ENCODE data around the gene RHBDL1. TPM values are rescaled to one million over a fixed set of nuclear protein-coding genes. Genes with fewer than 3 reads are reported as not detected.

RHBDL1 gene
- total and polyA plus RNA-seq, 2 donors (not counting 1 experiment from before 2014, with no cell fraction given) = 0.76 to 7.1 TPM

GRCh38 chr16:670485-671352, 4.8 kb upstream of the RHBDL1 start:
- no peak overlapping the region for H3K4me3 ChIP-seq (replicated peaks in 1 of 4; ENCODE audit: control extremely low read depth in 1 of 4, insufficient read depth in 1 of 4, low read depth in 3 of 4, low read length in 4 of 4)
- TF ChIP-seq, protein P1, sequence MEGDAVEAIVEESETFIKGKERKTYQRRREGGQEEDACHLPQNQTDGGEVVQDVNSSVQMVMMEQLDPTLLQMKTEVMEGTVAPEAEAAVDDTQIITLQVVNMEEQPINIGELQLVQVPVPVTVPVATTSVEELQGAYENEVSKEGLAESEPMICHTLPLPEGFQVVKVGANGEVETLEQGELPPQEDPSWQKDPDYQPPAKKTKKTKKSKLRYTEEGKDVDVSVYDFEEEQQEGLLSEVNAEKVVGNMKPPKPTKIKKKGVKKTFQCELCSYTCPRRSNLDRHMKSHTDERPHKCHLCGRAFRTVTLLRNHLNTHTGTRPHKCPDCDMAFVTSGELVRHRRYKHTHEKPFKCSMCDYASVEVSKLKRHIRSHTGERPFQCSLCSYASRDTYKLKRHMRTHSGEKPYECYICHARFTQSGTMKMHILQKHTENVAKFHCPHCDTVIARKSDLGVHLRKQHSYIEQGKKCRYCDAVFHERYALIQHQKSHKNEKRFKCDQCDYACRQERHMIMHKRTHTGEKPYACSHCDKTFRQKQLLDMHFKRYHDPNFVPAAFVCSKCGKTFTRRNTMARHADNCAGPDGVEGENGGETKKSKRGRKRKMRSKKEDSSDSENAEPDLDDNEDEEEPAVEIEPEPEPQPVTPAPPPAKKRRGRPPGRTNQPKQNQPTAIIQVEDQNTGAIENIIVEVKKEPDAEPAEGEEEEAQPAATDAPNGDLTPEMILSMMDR (conservative IDR thresholded peaks at IDR 0.05 in 1 of 2, IDR thresholded peaks at IDR 0.05 in 1 of 2; ENCODE audit: low read depth in 1 of 2, low read length in 2 of 2) = no peak
- no peak for TF ChIP-seq EZH2 (IDR thresholded peaks at IDR 0.05; ENCODE audit: low read length, missing control alignments)

DNA sequence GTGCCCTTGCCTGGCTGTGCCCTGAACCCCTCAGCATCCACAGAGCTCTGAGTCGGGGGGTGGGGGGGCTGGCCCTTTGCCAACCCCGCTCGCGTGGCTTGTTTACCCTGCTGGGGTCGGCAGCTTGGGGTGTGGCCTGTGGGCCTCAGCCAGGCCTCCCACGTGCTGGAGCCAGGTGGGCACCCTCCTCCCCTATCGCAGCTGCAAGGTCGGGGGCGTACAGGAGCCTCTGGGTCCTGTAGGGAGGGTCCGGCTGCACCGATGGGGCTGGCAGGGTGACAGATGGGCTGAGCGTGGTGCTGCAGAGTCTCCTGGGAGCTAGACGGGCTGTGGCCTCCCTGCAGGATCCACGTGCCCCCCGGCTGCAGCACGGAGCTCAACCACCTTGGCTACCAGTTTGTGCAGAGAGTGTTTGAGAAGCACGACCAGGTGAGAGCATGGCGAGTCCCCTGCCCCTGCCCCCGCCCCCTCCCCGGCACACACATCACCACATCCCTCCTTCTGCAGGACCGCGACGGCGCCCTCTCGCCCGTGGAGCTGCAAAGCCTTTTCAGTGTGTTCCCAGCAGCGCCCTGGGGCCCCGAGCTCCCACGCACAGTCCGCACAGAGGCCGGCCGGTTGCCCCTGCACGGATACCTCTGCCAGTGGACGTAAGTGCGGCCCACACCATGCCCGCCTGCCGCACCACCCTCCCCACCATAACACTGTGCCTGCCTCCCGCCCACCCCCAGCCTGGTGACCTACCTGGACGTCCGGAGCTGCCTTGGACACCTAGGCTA, 3.9 kb upstream of the RHBDL1 start:
- H3K27ac ChIP-seq (ENCODE audit: insufficient read depth, low read length) = no peak overlapping the region
- peaks cover 37% of the 10 kb centered on the region for H3K36me3 ChIP-seq (ENCODE audit: control insufficient read depth, insufficient read depth, low read length)
- TF ChIP-seq EZH2 (IDR thresholded peaks at IDR 0.05; ENCODE audit: low read length, missing control alignments) = no peak
- TF ChIP-seq, protein P1 (conservative IDR thresholded peaks at IDR 0.05 in 1 of 2, IDR thresholded peaks at IDR 0.05 in 1 of 2; ENCODE audit: low read depth in 1 of 2, low read length in 2 of 2) = no peak
- H3K4me3 ChIP-seq (replicated peaks in 1 of 4; ENCODE audit: control extremely low read depth in 1 of 4, insufficient read depth in 1 of 4, low read depth in 3 of 4, low read length in 4 of 4) = no peak overlapping the region
- no peak overlapping the region for H2AFZ ChIP-seq (ENCODE audit: low read length)
- no peaks in the 10 kb centered on the region for H3K27me3 ChIP-seq (ENCODE audit: control insufficient read depth, insufficient read depth, low read length)
- no peak for DNase-seq (ENCODE audit: low read depth in 2 of 2)
- no peaks in the 10 kb centered on the region for H3K9me3 ChIP-seq (ENCODE audit: control insufficient read depth, insufficient read depth, low read depth, low read length)
- H3K4me1 ChIP-seq (ENCODE audit: control insufficient read depth, extremely low read depth, insufficient read depth, low read length) = peaks cover 11% of the 10 kb centered on the region
- no peaks in the 10 kb centered on the region for H4K20me1 ChIP-seq (ENCODE audit: control insufficient read depth, extremely low read depth, insufficient read depth, low read length)
- H3K9ac ChIP-seq (ENCODE audit: insufficient read depth, low read length) = no peak overlapping the region
- H3K4me2 ChIP-seq (ENCODE audit: extremely low read depth, insufficient read depth, low read length) = no peak overlapping the region
- peaks cover 23% of the 10 kb centered on the region for H3K79me2 ChIP-seq (ENCODE audit: control insufficient read depth, insufficient read depth, low read length)

More at GRCh38 chr16:670485-671352, 4.8 kb upstream of the RHBDL1 start:
- Histone ChIP-seq H3K4me1 (ENCODE audit: control insufficient read depth, extremely low read depth, insufficient read depth, low read length) (peaks cover 11% of the 10 kb centered on the region), H3K36me3 (ENCODE audit: control insufficient read depth, insufficient read depth, low read length) (peaks cover 37% of the 10 kb centered on the region), H3K9ac (ENCODE audit: insufficient read depth, low read length) (no peak overlapping the region), H4K20me1 (ENCODE audit: control insufficient read depth, extremely low read depth, insufficient read depth, low read length) (no peaks in the 10 kb centered on the region), H3K9me3 (ENCODE audit: control insufficient read depth, insufficient read depth, low read depth, low read length) (no peaks in the 10 kb centered on the region), H3K27me3 (ENCODE audit: control insufficient read depth, insufficient read depth, low read length) (no peaks in the 10 kb centered on the region), H3K79me2 (ENCODE audit: control insufficient read depth, insufficient read depth, low read length) (peaks cover 23% of the 10 kb centered on the region), H3K4me2 (ENCODE audit: extremely low read depth, insufficient read depth, low read length) (no peak overlapping the region), H3K27ac (ENCODE audit: insufficient read depth, low read length) (no peak overlapping the region), H2AFZ (ENCODE audit: low read length) (no peak overlapping the region)
- DNase-seq (ENCODE audit: low read depth in 2 of 2) = no peak

DNA sequence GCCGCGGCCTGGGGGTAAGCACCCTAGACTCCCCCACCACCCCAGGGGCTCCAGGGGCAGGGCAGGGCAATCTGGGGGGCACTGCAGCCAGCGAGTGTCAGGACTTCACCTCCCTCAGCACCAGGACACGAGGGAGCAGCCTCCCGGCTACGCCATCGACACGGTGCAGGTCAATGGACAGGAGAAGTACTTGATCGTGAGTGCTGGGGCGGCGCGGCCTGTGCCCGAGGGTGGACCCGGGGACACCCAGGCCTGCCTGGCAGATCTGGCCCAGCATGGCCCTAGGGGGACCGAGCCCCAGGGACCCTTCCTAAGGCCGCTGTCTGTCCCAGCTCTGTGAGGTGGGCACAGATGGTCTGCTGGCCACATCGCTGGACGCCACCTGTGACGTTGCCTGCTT, 3.1 kb upstream of the RHBDL1 start:
- H3K4me3 ChIP-seq (replicated peaks in 1 of 4; ENCODE audit: control extremely low read depth in 1 of 4, insufficient read depth in 1 of 4, low read depth in 3 of 4, low read length in 4 of 4) = no peak overlapping the region

More for the DNA sequence above, 3.1 kb upstream of the RHBDL1 start:
- H3K4me1 ChIP-seq (ENCODE audit: control insufficient read depth, extremely low read depth, insufficient read depth, low read length) = peaks cover 11% of the 10 kb centered on the region
- peaks cover 23% of the 10 kb centered on the region for H3K79me2 ChIP-seq (ENCODE audit: control insufficient read depth, insufficient read depth, low read length)
- H3K27me3 ChIP-seq (ENCODE audit: control insufficient read depth, insufficient read depth, low read length) = no peaks in the 10 kb centered on the region
- no peak overlapping the region for H3K4me2 ChIP-seq (ENCODE audit: extremely low read depth, insufficient read depth, low read length)
- H4K20me1 ChIP-seq (ENCODE audit: control insufficient read depth, extremely low read depth, insufficient read depth, low read length) = no peaks in the 10 kb centered on the region
- no peak overlapping the region for H3K9ac ChIP-seq (ENCODE audit: insufficient read depth, low read length)
- TF ChIP-seq, protein P1 (conservative IDR thresholded peaks at IDR 0.05 in 1 of 2, IDR thresholded peaks at IDR 0.05 in 1 of 2; ENCODE audit: low read depth in 1 of 2, low read length in 2 of 2) = no peak
- no peak for TF ChIP-seq EZH2 (IDR thresholded peaks at IDR 0.05; ENCODE audit: low read length, missing control alignments)
- H3K27ac ChIP-seq (ENCODE audit: insufficient read depth, low read length) = no peak overlapping the region
- H3K9me3 ChIP-seq (ENCODE audit: control insufficient read depth, insufficient read depth, low read depth, low read length) = no peaks in the 10 kb centered on the region
- no peak overlapping the region for H2AFZ ChIP-seq (ENCODE audit: low read length)
- peaks cover 37% of the 10 kb centered on the region for H3K36me3 ChIP-seq (ENCODE audit: control insufficient read depth, insufficient read depth, low read length)
- DNase-seq (ENCODE audit: low read depth in 2 of 2) = no peak

Measured in fibroblast of lung (primary cell).